Smooth muscle cell (in vitro differentiated cells): ENCODE data around the gene ARFGEF2. TPM values are rescaled to one million over a fixed set of nuclear protein-coding genes. Genes with fewer than 3 reads are reported as not detected.

Experiments
- DNase-seq: peaks from one replicate; lab custom pipeline; 2025; ENCODE audit not compliant: unreplicated experiment; lab: John Stamatoyannopoulos, UW
- H2AFZ ChIP-seq: fragments of 200-600 bp; sonication (generic); 2 replicates; pipeline ENCODE4 v1.6.0; 2016; ENCODE audit warnings: antibody characterized with exemption, low read depth, mild to moderate bottlenecking
- H3F3A ChIP-seq: fragments of 200-600 bp; sonication (generic); 2 replicates; pipeline ENCODE4 v1.6.0; 2017; ENCODE audit warnings: antibody characterized with exemption, low read depth
- H3K27ac ChIP-seq: fragments of 200-600 bp; sonication (generic); 2 replicates; pipeline ENCODE4 v1.5.1; 2016; ENCODE audit warnings: low read depth, mild to moderate bottlenecking
- H3K27me3 ChIP-seq: fragments of 200-600 bp; sonication (generic); 2 replicates; pipeline ENCODE4 v1.6.1; 2016; ENCODE audit warnings: low read depth, mild to moderate bottlenecking
- H3K36me3 ChIP-seq: fragments of 200-600 bp; sonication (generic); 2 replicates; pipeline ENCODE4 v1.5.1; 2016; ENCODE audit warnings: low read depth
- H3K4me1 ChIP-seq: fragments of 200-600 bp; sonication (generic); 2 replicates; pipeline ENCODE4 v1.5.1; 2016; ENCODE audit warnings: low read depth
- H3K4me2 ChIP-seq: fragments of 200-600 bp; sonication (generic); 2 replicates; pipeline ENCODE4 v1.6.0; 2016; ENCODE audit warnings: mild to moderate bottlenecking
- H3K4me3 ChIP-seq: fragments of 200-600 bp; sonication (generic); 2 replicates; pipeline ENCODE4 v1.5.1; 2016; ENCODE audit warnings: mild to moderate bottlenecking
- H3K79me2 ChIP-seq: fragments of 200-600 bp; sonication (generic); 2 replicates; pipeline ENCODE4 v1.6.0; 2016; ENCODE audit warnings: low read depth, mild to moderate bottlenecking
- H3K9ac ChIP-seq: fragments of 200-600 bp; sonication (generic); 2 replicates; pipeline ENCODE4 v1.6.0; 2016; ENCODE audit warnings: low read depth
- H3K9me3 ChIP-seq: fragments of 200-600 bp; sonication (generic); replicated peaks from 2 replicates; pipeline ENCODE4 v1.5.1; 2016; ENCODE audit warnings: low read depth
- H4K20me1 ChIP-seq: fragments of 200-600 bp; sonication (generic); 2 replicates; pipeline ENCODE4 v1.6.0; 2016; ENCODE audit warnings: low read depth
- WGBS: methylation state at CpG from one replicate; pipeline ENCODE4 v1.1.7; 2016; ENCODE audit warnings: low lambda C conversion rate; 5-methylcytosine and 5-hydroxymethylcytosine counted together
- polyA plus RNA-seq: library from polyadenylated mRNA; unstranded; fragments of >200 nt; fragmentation: Nextera tagmentation; extraction: Ambion mirVana; gene quantifications from 2 replicates; pipeline ENCODE4 v1.2.1, GENCODE V29; 2016
- total RNA-seq: library from RNA; depleted of rRNA; stranded (reverse); fragments of >200 nt; gene quantifications from 2 replicates; pipeline ENCODE4 v1.2.3, GENCODE V29; 2014
- TF ChIP-seq, protein P1 (sequence below): fragments of 200-600 bp; sonication (generic); IDR thresholded peaks from 2 replicates; pipeline ENCODE4 v1.5.1; 2017; ENCODE audit warnings: borderline replicate concordance, mild to moderate bottlenecking, antibody characterized with exemption; ENCODE audit not compliant: insufficient read depth, poor library complexity, severe bottlenecking

Gene ARFGEF2
- total and polyA plus RNA-seq, 2 experiments from 2014 or later: 6.5 to 29.6 TPM

DNA sequence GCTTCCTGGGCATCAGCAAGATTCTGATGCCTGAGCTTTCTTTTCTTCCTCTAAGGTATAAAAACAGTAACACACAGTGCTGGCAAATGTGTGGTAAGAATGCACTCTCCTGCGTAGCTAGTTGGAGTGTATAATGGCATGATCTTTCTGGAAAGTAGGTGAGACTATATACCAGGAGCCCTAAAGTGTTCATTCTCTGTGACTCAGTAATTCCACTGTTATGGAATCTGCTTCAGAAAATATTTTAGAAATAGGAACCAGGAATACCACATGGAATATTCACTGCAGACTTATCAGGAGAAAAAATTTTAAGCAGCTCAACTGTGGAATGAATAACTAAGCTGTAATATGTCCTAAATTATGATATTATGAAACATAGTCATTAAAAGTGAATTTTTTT lies 107.7 kb downstream of the ARFGEF2 start:
- Histone ChIP-seq H3K27me3 (no peaks in the 10 kb centered on the region), H3K9ac (no peak overlapping the region), H3K79me2 (no peaks in the 10 kb centered on the region), H4K20me1 (no peaks in the 10 kb centered on the region), H3F3A (no peaks in the 10 kb centered on the region), H3K36me3 (peaks cover 30% of the 10 kb centered on the region), H3K27ac (no peak overlapping the region), H2AFZ (no peak overlapping the region), H3K4me2 (no peak overlapping the region), H3K4me3 (no peak overlapping the region), H3K4me1 (no peaks in the 10 kb centered on the region), H3K9me3 (no peaks in the 10 kb centered on the region)
- WGBS: 93% methylated on average over 1 of the region's 1 CpG
- DNase-seq: no peak
- TF ChIP-seq, protein P1, sequence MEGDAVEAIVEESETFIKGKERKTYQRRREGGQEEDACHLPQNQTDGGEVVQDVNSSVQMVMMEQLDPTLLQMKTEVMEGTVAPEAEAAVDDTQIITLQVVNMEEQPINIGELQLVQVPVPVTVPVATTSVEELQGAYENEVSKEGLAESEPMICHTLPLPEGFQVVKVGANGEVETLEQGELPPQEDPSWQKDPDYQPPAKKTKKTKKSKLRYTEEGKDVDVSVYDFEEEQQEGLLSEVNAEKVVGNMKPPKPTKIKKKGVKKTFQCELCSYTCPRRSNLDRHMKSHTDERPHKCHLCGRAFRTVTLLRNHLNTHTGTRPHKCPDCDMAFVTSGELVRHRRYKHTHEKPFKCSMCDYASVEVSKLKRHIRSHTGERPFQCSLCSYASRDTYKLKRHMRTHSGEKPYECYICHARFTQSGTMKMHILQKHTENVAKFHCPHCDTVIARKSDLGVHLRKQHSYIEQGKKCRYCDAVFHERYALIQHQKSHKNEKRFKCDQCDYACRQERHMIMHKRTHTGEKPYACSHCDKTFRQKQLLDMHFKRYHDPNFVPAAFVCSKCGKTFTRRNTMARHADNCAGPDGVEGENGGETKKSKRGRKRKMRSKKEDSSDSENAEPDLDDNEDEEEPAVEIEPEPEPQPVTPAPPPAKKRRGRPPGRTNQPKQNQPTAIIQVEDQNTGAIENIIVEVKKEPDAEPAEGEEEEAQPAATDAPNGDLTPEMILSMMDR: no peak

DNA sequence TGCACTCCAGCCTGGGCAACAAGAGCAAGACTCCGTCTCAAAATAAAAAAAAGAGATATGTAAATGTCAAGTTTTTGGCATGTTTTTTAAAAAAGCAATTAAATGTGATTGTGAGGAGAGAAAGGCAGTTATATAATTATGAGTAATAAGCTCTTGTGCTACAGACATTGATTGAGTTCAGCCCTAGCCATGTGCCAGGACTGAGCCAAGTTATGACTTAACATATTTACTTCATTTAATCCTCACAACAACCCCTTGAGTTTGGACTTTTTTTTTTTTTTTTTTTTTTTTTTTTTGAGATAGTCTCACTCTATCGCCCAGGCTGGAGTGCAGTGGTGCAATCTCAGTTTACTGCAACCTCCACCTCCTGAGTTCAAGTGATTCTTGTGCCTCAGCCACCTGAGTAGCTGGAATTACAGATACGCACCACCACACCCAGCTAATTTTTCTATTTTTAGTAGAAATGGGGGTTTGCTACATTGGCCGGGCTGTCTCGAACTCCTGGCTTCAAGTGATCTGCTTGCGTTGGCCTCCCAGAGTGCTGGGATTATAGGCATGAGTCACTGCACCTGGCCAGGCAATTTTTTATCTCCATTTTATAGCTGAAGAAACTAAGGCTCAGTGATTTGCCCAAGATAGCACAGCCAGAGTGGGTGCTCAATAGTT lies 109.6 kb downstream of the ARFGEF2 start:
- Histone ChIP-seq H3K4me1 (no peaks in the 10 kb centered on the region), H3K4me2 (no peak overlapping the region), H3K27ac (no peak overlapping the region), H3K4me3 (no peak overlapping the region), H2AFZ (no peak overlapping the region), H3K9ac (no peak overlapping the region), H3K79me2 (no peaks in the 10 kb centered on the region), H3K9me3 (no peaks in the 10 kb centered on the region), H3F3A (no peaks in the 10 kb centered on the region), H3K27me3 (no peaks in the 10 kb centered on the region), H4K20me1 (no peaks in the 10 kb centered on the region), H3K36me3 (peaks cover 34% of the 10 kb centered on the region)
- 94% methylated on average over 6 of the region's 6 CpGs for WGBS
- TF ChIP-seq, protein P1: no peak
- no peak for DNase-seq

DNA sequence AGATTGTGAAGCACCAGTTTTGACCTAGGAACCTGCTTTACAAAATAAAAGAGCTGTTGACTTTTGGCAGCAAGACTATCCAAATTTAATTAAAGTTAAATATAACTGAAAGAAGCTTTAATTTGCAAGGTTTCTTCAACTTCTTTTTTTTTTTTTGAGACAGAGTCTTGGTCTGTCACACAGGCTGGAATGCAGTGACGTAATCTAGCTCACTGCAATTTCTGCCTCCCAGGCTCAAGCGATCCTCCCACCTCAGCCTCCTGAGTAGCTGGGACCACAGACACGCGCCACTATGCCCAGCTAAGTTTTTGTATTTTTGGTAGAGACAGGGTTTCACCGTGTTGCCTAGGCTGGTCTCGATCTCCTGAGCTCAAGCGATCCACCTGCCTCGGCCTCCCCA lies 110.9 kb downstream of the ARFGEF2 start:
- Histone ChIP-seq H3K36me3 (peaks cover 33% of the 10 kb centered on the region), H3K4me3 (no peak overlapping the region), H2AFZ (no peak overlapping the region), H3K9me3 (no peaks in the 10 kb centered on the region), H3F3A (no peaks in the 10 kb centered on the region), H3K27me3 (no peaks in the 10 kb centered on the region), H4K20me1 (peaks cover 8% of the 10 kb centered on the region), H3K9ac (no peak overlapping the region), H3K4me1 (no peaks in the 10 kb centered on the region), H3K79me2 (no peaks in the 10 kb centered on the region), H3K4me2 (no peak overlapping the region), H3K27ac (no peak overlapping the region)
- no peak for DNase-seq
- 97% methylated on average over 8 of the region's 8 CpGs for WGBS
- TF ChIP-seq, protein P1: no peak

DNA sequence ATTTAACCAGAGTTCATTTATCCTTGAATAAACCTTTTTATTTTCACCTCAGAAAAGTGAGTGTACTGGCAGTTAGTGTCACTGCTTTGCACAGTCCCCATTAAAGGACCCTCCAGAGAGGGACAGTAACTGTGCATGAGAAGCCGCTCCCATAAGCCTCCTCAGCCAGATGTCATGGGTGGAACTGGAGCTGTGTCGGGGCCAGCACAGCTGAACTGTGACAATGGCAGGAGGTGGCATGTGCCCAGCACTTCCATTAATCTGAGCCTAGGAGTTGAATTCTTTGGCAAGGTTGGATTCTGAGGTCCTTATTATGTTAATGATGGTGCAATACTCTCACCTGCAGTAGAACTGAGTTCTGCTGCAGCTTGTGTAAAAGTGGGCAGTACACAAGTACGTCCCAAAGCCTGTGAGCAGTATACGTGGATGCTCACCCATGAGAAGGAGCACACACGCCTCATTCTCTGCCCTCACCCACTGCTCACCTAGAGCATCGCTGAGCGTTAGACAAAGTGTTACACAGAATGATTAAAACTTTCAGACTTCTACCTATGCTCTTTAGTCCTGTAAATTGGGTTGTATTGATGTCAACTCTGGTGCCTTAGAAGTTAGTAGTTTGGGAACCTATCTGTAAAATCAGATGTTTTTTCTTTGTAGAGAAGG lies 112.7 kb downstream of the ARFGEF2 start:
- no peaks in the 10 kb centered on the region for H3K79me2 ChIP-seq
- no peak overlapping the region for H3K4me3 ChIP-seq
- no peak overlapping the region for H3K9ac ChIP-seq
- TF ChIP-seq, protein P1: no peak
- H3K36me3 ChIP-seq: peaks cover 23% of the 10 kb centered on the region
- WGBS: 98% methylated on average over 7 of the region's 7 CpGs
- no peaks in the 10 kb centered on the region for H3F3A ChIP-seq
- peaks cover 8% of the 10 kb centered on the region for H4K20me1 ChIP-seq
- no peak overlapping the region for H3K4me2 ChIP-seq
- no peaks in the 10 kb centered on the region for H3K27me3 ChIP-seq
- H3K9me3 ChIP-seq: no peaks in the 10 kb centered on the region
- no peak for DNase-seq
- H2AFZ ChIP-seq: no peak overlapping the region
- H3K4me1 ChIP-seq: no peaks in the 10 kb centered on the region
- no peak overlapping the region for H3K27ac ChIP-seq
